GM19240 (cell line): ENCODE measurements around the gene PLD5.

Source experiments
- DNase-seq: peaks from one replicate; pipeline ENCODE4 v3.0.0; 2011; ENCODE audit warnings: low spot score; ENCODE audit not compliant: insufficient read length

The PLD5 gene

GRCh38 chr1:242524571-242525359 is at the start of gene PLD5:
PLD5 (minus strand) TSS chr1:242524697.
- no peak for DNase-seq

DNA sequence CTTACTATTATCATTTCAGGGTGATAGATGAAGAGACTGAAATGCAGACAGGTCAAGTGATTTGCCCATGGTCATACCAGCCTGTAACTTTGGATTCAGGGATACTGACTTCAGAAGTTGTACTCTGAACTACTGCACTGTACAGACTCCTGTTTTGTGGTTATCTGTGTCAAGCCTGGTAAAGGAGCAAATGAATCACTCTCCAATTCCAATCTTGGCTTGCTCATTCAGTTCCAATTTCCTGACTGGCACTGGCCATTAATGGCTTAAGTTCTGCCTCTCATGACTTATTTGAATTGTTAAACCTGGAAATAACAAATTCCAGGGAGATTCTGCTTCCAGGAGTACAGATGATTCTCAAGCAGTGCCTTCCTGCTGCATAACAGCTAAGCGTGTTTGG is 45.4 kb upstream of the PLD5 start:
- DNase-seq = no peak

DNA sequence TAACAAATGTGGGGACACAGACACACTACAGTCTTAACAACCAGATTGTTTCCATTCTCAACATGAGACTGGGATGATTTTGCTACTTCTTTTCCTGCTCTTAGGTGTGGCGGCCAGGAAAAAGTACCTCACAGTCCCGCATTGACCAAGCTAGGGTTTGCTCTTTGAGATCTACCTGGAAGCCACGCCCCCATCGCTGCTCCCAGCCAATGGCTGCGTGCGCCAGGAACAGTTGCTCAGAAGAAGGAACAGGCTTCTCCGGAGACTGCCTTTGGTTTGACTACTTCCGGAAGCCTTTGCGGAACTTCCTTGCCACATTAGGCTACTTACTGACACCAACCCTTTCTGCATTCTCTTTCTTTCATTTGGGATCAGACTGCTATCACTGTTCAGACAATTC is 44.2 kb upstream of the PLD5 start:
- no peak for DNase-seq

DNA sequence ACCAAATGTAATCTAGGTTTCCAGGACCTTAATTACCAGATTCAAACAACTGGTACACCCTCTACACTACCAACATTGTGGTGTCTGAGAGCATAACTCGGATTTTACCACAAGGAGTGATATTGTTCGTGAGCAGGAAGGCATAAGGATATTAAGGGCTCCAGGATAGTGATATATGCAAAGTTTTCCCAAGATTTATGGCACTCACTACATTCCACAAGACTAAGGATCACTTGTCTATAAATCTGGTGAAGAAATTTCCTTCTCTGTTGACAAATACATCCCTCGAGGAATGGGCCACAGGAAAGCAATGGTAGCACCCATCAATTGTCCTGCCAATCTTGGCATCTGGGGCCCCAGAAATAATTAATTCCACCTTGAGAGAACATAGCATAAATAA is 43.1 kb upstream of the PLD5 start:
- no peak for DNase-seq

DNA sequence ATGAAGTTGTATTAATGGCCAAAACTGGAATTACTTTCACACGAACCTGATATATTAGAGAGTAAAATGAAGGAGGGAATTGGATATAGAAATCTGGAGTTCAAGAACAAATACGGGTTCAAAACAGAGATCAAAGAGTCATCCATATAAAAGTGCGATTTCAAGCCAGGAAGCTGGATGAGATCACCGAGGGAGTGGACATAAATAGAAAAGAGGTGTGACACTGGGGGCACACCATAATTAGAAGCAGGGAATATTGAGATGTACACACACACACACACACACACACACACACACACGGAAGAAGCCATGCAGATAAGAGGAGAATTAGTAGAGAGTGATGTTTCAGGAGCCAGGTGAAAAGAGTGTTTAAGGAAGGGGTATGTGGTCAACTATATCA is 32.3 kb upstream of the PLD5 start:
- no peak for DNase-seq

DNA sequence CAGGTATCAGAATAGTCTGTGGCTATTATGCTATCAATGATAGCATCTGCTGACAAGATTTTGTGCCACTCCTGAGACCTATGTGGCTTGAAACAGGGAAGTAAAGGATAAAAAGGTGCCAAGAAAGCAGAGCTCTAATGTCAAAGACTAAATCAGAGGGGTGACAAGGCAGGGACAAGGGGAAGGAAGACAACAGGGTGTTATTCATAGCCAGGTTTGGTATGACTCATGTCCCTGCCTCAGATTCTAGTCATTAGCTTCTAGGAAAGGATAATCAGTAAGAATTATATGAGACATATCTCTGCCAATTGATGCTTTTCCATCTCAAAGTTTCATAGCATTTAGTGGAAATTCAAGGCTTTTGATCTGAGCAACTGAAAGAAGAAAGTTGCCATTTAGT is 31.8 kb upstream of the PLD5 start:
- DNase-seq = no peak

DNA sequence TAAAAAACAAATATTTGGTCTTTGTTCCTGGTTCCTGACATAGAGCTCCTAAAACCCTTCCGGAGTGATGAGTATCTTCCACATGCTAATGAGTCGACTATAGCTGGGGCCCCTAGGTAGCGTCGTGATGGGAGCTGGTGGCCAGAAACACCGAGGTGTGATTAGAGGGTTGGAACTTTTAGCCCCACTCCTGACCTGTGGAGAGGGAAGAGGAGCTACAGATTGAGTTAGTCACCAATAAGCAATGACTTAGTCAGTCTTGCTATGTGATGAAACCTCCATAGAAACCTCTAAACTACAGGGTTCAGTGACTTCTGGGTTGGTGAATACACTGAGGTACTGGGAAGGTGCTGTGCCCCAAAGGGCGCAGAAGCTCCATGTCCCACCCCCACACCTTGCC is 30.1 kb upstream of the PLD5 start:
- DNase-seq = no peak

- DNase-seq = no peak
Observed at GRCh38 chr1:242546849-242547729, 22.6 kb upstream of the PLD5 start.

GRCh38 chr1:242546441-242546840 is 21.9 kb upstream of the PLD5 start:
- DNase-seq = no peak

DNA sequence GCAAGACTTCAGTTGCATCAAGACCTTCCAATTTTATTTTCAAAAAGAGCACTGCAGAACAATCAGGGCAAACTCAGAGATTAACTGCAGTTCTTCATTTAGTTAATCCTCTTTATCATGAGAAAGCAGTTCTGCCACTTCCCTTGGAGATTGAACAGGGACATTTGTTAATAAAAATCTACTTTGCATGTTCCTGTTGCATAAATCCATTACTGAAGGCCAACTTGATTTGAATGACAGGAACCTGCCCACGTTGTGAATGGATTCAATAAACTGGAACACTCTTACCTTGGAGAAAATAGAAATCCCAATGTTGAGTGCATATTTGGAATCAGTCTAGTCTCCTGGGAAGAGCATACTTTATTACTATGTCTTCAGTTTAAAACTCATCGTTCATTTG is 19.6 kb upstream of the PLD5 start:
- DNase-seq = no peak

GRCh38 chr1:242542271-242542670 is 17.8 kb upstream of the PLD5 start:
- DNase-seq = no peak

GRCh38 chr1:242535986-242536385 is 11.5 kb upstream of the PLD5 start:
- no peak for DNase-seq

DNA sequence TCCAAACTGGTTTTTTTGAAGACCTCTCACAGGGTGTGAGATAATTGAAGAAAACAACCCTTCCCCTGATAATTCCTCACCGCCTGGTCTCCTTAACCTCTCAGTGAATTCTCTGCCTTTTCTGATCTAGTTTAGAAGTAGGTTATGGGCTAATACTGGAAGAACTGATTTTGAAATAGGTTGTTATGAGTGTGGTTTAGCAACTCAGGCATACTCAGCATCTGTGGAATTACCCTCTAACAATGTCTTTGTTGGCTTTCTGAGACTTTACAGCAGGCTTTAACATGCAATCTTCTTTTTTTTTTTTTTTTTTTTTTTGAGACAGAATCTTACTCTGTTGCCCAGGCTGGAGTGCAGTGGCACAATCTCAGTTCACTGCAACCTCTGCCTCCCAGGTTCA is 10.3 kb upstream of the PLD5 start:
- no peak for DNase-seq

GRCh38 chr1:242530761-242531160 is 6.3 kb upstream of the PLD5 start:
- no peak for DNase-seq

GRCh38 chr1:242525769-242526168 is 1.3 kb upstream of the PLD5 start:
- DNase-seq = no peak

GRCh38 chr1:242525360-242525722 is 844 bp upstream of the PLD5 start:
- no peak for DNase-seq

GRCh38 chr1:242523719-242524570 is 552 bp downstream of the PLD5 start:
- DNase-seq = no peak

- DNase-seq = no peak
Observed at GRCh38 chr1:242522996-242523718, 1.3 kb downstream of the PLD5 start.

DNA sequence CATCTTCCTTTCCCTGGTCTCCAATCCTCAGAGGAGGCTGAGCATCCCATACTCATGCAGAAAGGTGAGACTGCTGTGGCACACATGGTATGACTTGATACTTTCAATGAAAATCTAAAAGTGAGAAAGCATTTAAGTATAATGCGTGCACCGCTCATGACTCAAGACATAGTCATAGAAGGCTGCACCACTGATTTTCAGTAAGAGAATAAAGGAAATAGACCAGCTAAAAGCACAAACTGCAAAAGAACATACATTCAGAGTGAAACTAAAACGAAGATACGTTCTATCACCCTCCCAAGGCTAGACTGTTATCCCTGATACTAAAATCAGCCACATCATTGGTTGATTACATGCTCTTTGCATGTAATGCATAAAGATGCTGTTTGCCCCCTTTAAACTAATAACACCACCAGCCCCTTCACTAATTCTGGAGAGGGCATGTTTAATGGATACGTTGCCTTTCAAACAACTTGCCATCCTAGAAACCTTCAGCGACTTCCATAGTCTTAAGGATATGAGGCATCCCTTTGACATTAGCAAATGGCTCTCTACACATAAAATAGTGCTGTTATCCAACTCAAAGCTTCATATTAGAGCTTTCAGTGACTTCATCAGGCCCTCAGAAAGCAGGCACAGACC is 2.1 kb downstream of the PLD5 start:
- DNase-seq = no peak

GRCh38 chr1:242515555-242515954 is 8.9 kb downstream of the PLD5 start:
- DNase-seq = no peak

DNA sequence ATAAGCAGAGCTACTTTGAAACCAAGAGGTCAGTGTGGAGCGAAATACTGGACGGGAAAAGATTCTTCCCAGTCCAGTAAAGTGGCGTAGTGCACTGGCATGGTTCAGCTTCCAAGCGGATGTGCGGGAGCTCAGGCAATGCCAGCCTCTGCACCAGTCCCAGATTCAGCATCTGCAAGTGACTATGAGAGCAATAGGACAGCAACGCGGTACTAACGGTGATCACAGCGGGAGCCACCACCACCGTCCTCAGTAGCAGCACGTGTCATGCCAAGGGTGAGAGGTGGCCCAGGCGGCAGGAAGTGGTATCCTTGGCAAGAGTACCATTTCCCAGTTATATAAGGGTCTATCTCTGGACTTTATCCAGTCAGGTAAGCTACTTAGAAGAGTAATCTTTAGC is 17.8 kb downstream of the PLD5 start:
- DNase-seq = no peak
